ENCODE data around the gene TNFAIP3. TPM values are rescaled to one million over a fixed set of nuclear protein-coding genes. Genes with fewer than 3 reads are reported as not detected.

Gene TNFAIP3
- total and polyA plus RNA-seq, 2 of the 4 experiments (the other 2 are of a cell fraction): 5.0 to 14.2 TPM

- no peak overlapping the region for H3K56ac ChIP-seq (ENCODE audit: extremely low read depth, insufficient read depth, low read length)
- no peak overlapping the region for H3K4me2 ChIP-seq (ENCODE audit: low read depth, low read length)
- dilution Hi-C loops (cut with HindIII; ENCODE audit: low sequenced_read_pairs, unreplicated experiment): no loop called here
- TF ChIP-seq RAD21 (IDR thresholded peaks at IDR 0.05; ENCODE audit: low read length) (no peak), BHLHE40 (IDR thresholded peaks at IDR 0.05; ENCODE audit: low read depth, low read length) (no peak), USF2 (IDR thresholded peaks at IDR 0.05; ENCODE audit: low read depth, low read length) (no peak), NFE2L2 (IDR thresholded peaks at IDR 0.05; ENCODE audit: low read depth, low read length) (no peak), RFX5 (IDR thresholded peaks at IDR 0.05; ENCODE audit: low read depth, low read length) (no peak), CEBPB (IDR thresholded peaks at IDR 0.05; ENCODE audit: low read depth, low read length) (no peak), CHD1 (IDR thresholded peaks at IDR 0.05; ENCODE audit: low read depth, low read length) (no peak), SMC3 (IDR thresholded peaks at IDR 0.05; ENCODE audit: low read depth, low read length) (no peak), POLR2A (IDR thresholded peaks at IDR 0.05; ENCODE audit: low read depth, low read length) (no peak), CTCF (conservative IDR thresholded peaks at IDR 0.05; ENCODE audit: low read depth, low read length) (no peak), RCOR1 (IDR thresholded peaks at IDR 0.05; ENCODE audit: insufficient replicate concordance, low read length) (no peak)
- H4K20me1 ChIP-seq (ENCODE audit: insufficient read depth, low read length): no peaks in the 10 kb centered on the region
- H2BK15ac ChIP-seq (ENCODE audit: low read depth, low read length): no peak overlapping the region
- DNase-seq (no peak), ATAC-seq (ENCODE audit: low read depth) (no peak)
- no peak overlapping the region for H2BK20ac ChIP-seq (ENCODE audit: low read depth, low read length)
- H2AK9ac ChIP-seq (replicated peaks; ENCODE audit: low read depth, low read length, poor library complexity): no peak overlapping the region
- no peak overlapping the region for H2BK5ac ChIP-seq (ENCODE audit: low read depth, low read length, poor library complexity, severe bottlenecking)
- H3K36me3 ChIP-seq (ENCODE audit: control insufficient read depth, insufficient read depth, low read length): no peaks in the 10 kb centered on the region
- H4K5ac ChIP-seq (ENCODE audit: low read depth, low read length): no peak overlapping the region
- H3K4ac ChIP-seq (ENCODE audit: low read depth, low read length): no peak overlapping the region
- no peak overlapping the region for H3K27ac ChIP-seq (ENCODE audit: insufficient read depth, low read length)
- no peak overlapping the region for H3K18ac ChIP-seq (ENCODE audit: low read depth, low read length)
- in situ Hi-C loops (cut with MboI; ENCODE audit: low sequenced_read_pairs): no loop called here
- no peak overlapping the region for H3K9ac ChIP-seq (ENCODE audit: low read depth, low read length)
- no peak overlapping the region for H2AK5ac ChIP-seq (ENCODE audit: low read depth, low read length)
- no peak overlapping the region for H4K8ac ChIP-seq (ENCODE audit: low read depth in 2 of 2, low read length in 2 of 2)
- no peak overlapping the region for H3K23ac ChIP-seq (ENCODE audit: low read depth, low read length)
- no peak overlapping the region for H3K14ac ChIP-seq (replicated peaks; ENCODE audit: low read depth, low read length)
- ChIA-PET POLR2A (ENCODE audit: unreplicated experiment) (no interaction called here), CTCF (no interaction called here)
- no TSS peak for BruUV-seq (replicated peaks)
- no peaks in the 10 kb centered on the region for H3K4me1 ChIP-seq (ENCODE audit: control insufficient read depth, insufficient read depth, low read length)
- no peaks in the 10 kb centered on the region for H3K9me3 ChIP-seq (ENCODE audit: control insufficient read depth, insufficient read depth, low read length)
- no peaks in the 10 kb centered on the region for H3K9me1 ChIP-seq (ENCODE audit: insufficient read depth, low read length)
- H4K91ac ChIP-seq (ENCODE audit: insufficient read depth, low read depth, low read length): no peak overlapping the region
- H3K79me1 ChIP-seq (ENCODE audit: low read depth in 1 of 2, low read length in 2 of 2): no peaks in the 10 kb centered on the region
- no peak overlapping the region for H2BK120ac ChIP-seq (ENCODE audit: low read depth, low read length)
- no peak overlapping the region for H2AFZ ChIP-seq (replicated peaks; ENCODE audit: low read length, poor library complexity)
- no peak overlapping the region for H3K4me3 ChIP-seq (ENCODE audit: insufficient read depth, low read depth, low read length)
- H3K27me3 ChIP-seq (ENCODE audit: control insufficient read depth, insufficient read depth, low read length): peaks cover 2% of the 10 kb centered on the region
- intact Hi-C loops (cut with micrococcal nuclease): no loop called here
Observed at GRCh38 chr6:137913996-137914529, 47.0 kb downstream of the TNFAIP3 start.
